B cell (primary cell): ENCODE results near the gene FBXO44. TPM values are rescaled to one million over a fixed set of nuclear protein-coding genes. Genes with fewer than 3 reads are reported as not detected.

ENCODE experiments used
- ATAC-seq: fragments of 200-7000 bp; cut with Tn5 transposase; one replicate; pipeline ENCODE4 v1.10.0; 2021; ENCODE audit warnings: low read depth, mild to moderate bottlenecking, moderate number of reproducible peaks, moderate library complexity
- CTCF ChIA-PET: fragments of 350-600 bp; sonication (Branson Sonifier 250); formaldehyde crosslinking; loops from one replicate; lab custom pipeline; 2021; ENCODE audit warnings: antibody characterized with exemption, inconsistent platforms; lab: Charles Lee
- POLR2A ChIA-PET: fragments of 350-600 bp; sonication (Branson Sonifier 250); formaldehyde crosslinking; loops from one replicate; lab custom pipeline; 2021; ENCODE audit warnings: antibody characterized with exemption; lab: Charles Lee
- DNase-seq: peaks from one replicate; pipeline ENCODE4 v3.0.0; 2013
- H2AFZ ChIP-seq: 2 replicates; pipeline ENCODE4 v1.6.1; 2012; ENCODE audit warnings: mild to moderate bottlenecking, low read depth, low read length; ENCODE audit not compliant: insufficient read depth, poor library complexity, severe bottlenecking
- H3K27ac ChIP-seq, 2 donors: 1 replicate in 1 of 2; 2 replicates in 1 of 2; pipeline ENCODE4 v1.5.1; 2012 to 2013; ENCODE audit warnings: low read length in 2 of 2, mild to moderate bottlenecking in 2 of 2, moderate library complexity in 1 of 2
- H3K27me3 ChIP-seq, 4 experiments: fragments of 200-600 bp in 1 of 4; sonication (generic) in 1 of 4; replicated peaks in 1 of 4; 1 replicate in 2 of 4; 2 replicates in 2 of 4; pipeline versions ENCODE4 v1.6.1 to v1.7.0; 2013 to 2016; ENCODE audit warnings: low read length in 3 of 4, mild to moderate bottlenecking in 2 of 4, mixed read lengths in 1 of 4, moderate library complexity in 1 of 4; ENCODE audit not compliant: insufficient read depth in 4 of 4, control insufficient read depth in 3 of 4; ENCODE audit errors: control extremely low read depth in 1 of 4
- H3K36me3 ChIP-seq, 2 experiments: replicated peaks in 1 of 2; 1 replicate in 1 of 2; 2 replicates in 1 of 2; pipeline versions ENCODE4 v1.6.1 to v1.7.1; 2013; ENCODE audit warnings: low read length in 1 of 2; ENCODE audit not compliant: insufficient read depth in 2 of 2, control insufficient read depth in 1 of 2; ENCODE audit errors: control extremely low read depth in 1 of 2, extremely low read depth in 1 of 2
- H3K4me1 ChIP-seq, 2 donors: fragments of 200-600 bp in 1 of 2; sonication (generic) in 1 of 2; 1 replicate in 1 of 2; 2 replicates in 1 of 2; pipeline versions ENCODE4 v1.5.1 to v1.6.1; 2013 to 2017; ENCODE audit warnings: low read length in 2 of 2; ENCODE audit not compliant: control insufficient read depth in 2 of 2, insufficient read depth in 2 of 2
- H3K4me2 ChIP-seq: replicated peaks from 2 replicates; pipeline ENCODE3; 2012; ENCODE audit warnings: mild to moderate bottlenecking, low read depth, low read length; ENCODE audit not compliant: poor library complexity, severe bottlenecking
- H3K4me3 ChIP-seq, 5 experiments: fragments of 200-600 bp in 1 of 5; sonication (generic) in 1 of 5; 1 replicate in 3 of 5; 2 replicates in 2 of 5; pipeline versions ENCODE4 v1.5.1 to v1.7.0; 2011 to 2016; ENCODE audit warnings: low read length in 4 of 5, mild to moderate bottlenecking in 4 of 5, low read depth in 2 of 5, control low read depth in 1 of 5, moderate library complexity in 1 of 5; ENCODE audit not compliant: insufficient read depth in 1 of 5; ENCODE audit errors: control extremely low read depth in 1 of 5, extremely low read depth in 1 of 5
- H3K79me2 ChIP-seq: fragments of 200-600 bp; sonication (generic); one replicate; pipeline ENCODE4 v1.6.0; 2016; ENCODE audit warnings: low read length; ENCODE audit not compliant: control insufficient read depth, insufficient read depth
- H3K9ac ChIP-seq: fragments of 200-600 bp; sonication (generic); 2 replicates; pipeline ENCODE4 v1.6.1; 2017; ENCODE audit warnings: mild to moderate bottlenecking, low read length, moderate library complexity
- H3K9me3 ChIP-seq, 3 donors: one replicate each; pipeline versions ENCODE4 v1.6.1 to v1.7.1; 2013; ENCODE audit warnings: low read length in 2 of 3; ENCODE audit not compliant: control insufficient read depth in 2 of 3, insufficient read depth in 1 of 3; ENCODE audit errors: control extremely low read depth in 1 of 3
- H4K20me1 ChIP-seq: 2 replicates; pipeline ENCODE4 v1.6.0; 2012; ENCODE audit warnings: mild to moderate bottlenecking, low read length; ENCODE audit not compliant: insufficient read depth, control insufficient read depth, poor library complexity, severe bottlenecking
- H3K27ac Mint-ChIP-seq: one replicate; pipeline ENCODE4 v1.8.0; 2021; ENCODE audit warnings: mixed read lengths
- H3K27me3 Mint-ChIP-seq: one replicate; pipeline ENCODE4 v1.8.0; 2021; ENCODE audit warnings: mixed read lengths
- H3K4me1 Mint-ChIP-seq: one replicate; pipeline ENCODE4 v1.8.0; 2021; ENCODE audit warnings: mixed read lengths
- H3K4me3 Mint-ChIP-seq: one replicate; pipeline ENCODE4 v1.8.0; 2021; ENCODE audit warnings: mixed read lengths
- H3K9me3 Mint-ChIP-seq: one replicate; pipeline ENCODE4 v1.8.0; 2022; ENCODE audit warnings: mixed read lengths; ENCODE audit not compliant: insufficient read depth
- CTCF ChIP-seq: fragments of 200-600 bp; IDR thresholded peaks from one replicate; pipeline ENCODE4 v1.8.0; 2022; ENCODE audit warnings: antibody characterized with exemption, mild to moderate bottlenecking
- EZH2 ChIP-seq: IDR thresholded peaks from 2 replicates; pipeline ENCODE4 v1.6.1; 2012; ENCODE audit warnings: borderline replicate concordance, low read depth, mild to moderate bottlenecking, moderate library complexity, low read length; ENCODE audit not compliant: insufficient read depth, poor library complexity, severe bottlenecking
- WGBS: methylation state at CpG from one replicate; pipeline ENCODE4 v1.1.5; 2013; ENCODE audit warnings: missing lambda C conversion rate; ENCODE audit not compliant: insufficient coverage; 5-methylcytosine and 5-hydroxymethylcytosine counted together
- intact Hi-C: fragments of 100-400 bp; cut with micrococcal nuclease; formaldehyde crosslinking; loops from one replicate; pipeline ENCODE4 v1.10.0; 2022
- polyA plus RNA-seq: library from polyadenylated mRNA; depleted of rRNA; stranded (reverse); fragments of >200 nt; gene quantifications from 2 replicates; pipeline ENCODE4 v1.2.3, GENCODE V29; 2012
- total RNA-seq, 2 donors: library from RNA; stranded (reverse); fragments of 120-200 nt in 1 of 2; gene quantifications; 1 replicate in 1 of 2; 2 replicates in 1 of 2; pipeline versions ENCODE4 v1.2.3 to v1.2.4, GENCODE V29; 2013 to 2022

Gene FBXO44
- total and polyA plus RNA-seq, 2 donors (not counting 1 experiment from before 2014, with no cell fraction given), result 61.5 to 101 TPM

GRCh38 chr1:11678442-11678841 lies 23.8 kb downstream of the FBXO44 start:
- H3K4me3 Mint-ChIP-seq, result peak overlapping the region; percentile 44
- peaks cover 11 to 15% of the 10 kb centered on the region in 2 donors for H3K4me1 ChIP-seq
- H3K27me3 ChIP-seq, result peaks cover 0 to 4% (median 0%) of the 10 kb centered on the region in 4 experiments
- H3K4me2 ChIP-seq, result no peak overlapping the region
- H3K9ac ChIP-seq, result no peak overlapping the region
- H3K27me3 Mint-ChIP-seq, result no peaks in the 10 kb centered on the region
- intact Hi-C loops, result no loop called here
- H3K36me3 ChIP-seq, result peaks cover 0 to 20% of the 10 kb centered on the region in 2 experiments
- ChIA-PET CTCF (interaction anchor here (3.2 kb wide), 1 partner anchor 14 kb away, joined by 10 read pairs; the partner anchor contains the start of gene FBXO6), POLR2A (interaction anchor here (1.2 kb wide), 1 partner anchor 231 kb away, joined by 4 read pairs; no protein-coding TSS in a partner anchor)
- TF ChIP-seq EZH2 (no peak), CTCF (no peak)
- no peak overlapping the region for H2AFZ ChIP-seq
- WGBS, result no CpG with 5 or more reads among the region's 2 CpGs
- H3K9me3 ChIP-seq, result no peaks in the 10 kb centered on the region
- no peak overlapping the region for H3K27ac Mint-ChIP-seq
- H4K20me1 ChIP-seq, result no peaks in the 10 kb centered on the region
- H3K79me2 ChIP-seq, result no peaks in the 10 kb centered on the region
- H3K4me1 Mint-ChIP-seq, result peaks cover 16% of the 10 kb centered on the region
- H3K9me3 Mint-ChIP-seq, result no peaks in the 10 kb centered on the region
- H3K4me3 ChIP-seq, result no peak overlapping the region
- H3K27ac ChIP-seq, result no peak overlapping the region
- ATAC-seq (no peak), DNase-seq (no peak)
